Right atrium auricular region (tissue), 2 donors: ENCODE results near the gene NOTCH3. TPM values are rescaled to one million over a fixed set of nuclear protein-coding genes. Genes with fewer than 3 reads are reported as not detected.

Experiments used
- DNase-seq: peaks from one replicate; pipeline ENCODE4 v3.0.0-alpha.2; 2019; ENCODE audit warnings: low spot score
- H3K27ac ChIP-seq, 2 donors: fragments of 200-600 bp; sonication (generic); 1 replicate in 1 of 2; 2 replicates in 1 of 2; pipeline ENCODE4 v1.5.1; 2016 to 2019
- H3K27me3 ChIP-seq, 2 donors: fragments of 200-600 bp; sonication (generic); one replicate each; pipeline versions ENCODE4 v1.5.1 to v1.6.0; 2017 to 2019
- H3K36me3 ChIP-seq: fragments of 200-600 bp; sonication (generic); one replicate; pipeline ENCODE4 v1.5.1; 2016
- H3K4me1 ChIP-seq, 2 donors: fragments of 200-600 bp; sonication (generic); one replicate each; pipeline versions ENCODE4 v1.5.1 to v1.6.0; 2017 to 2019
- H3K4me3 ChIP-seq, 2 donors: fragments of 200-600 bp; sonication (generic); 1 replicate in 1 of 2; 2 replicates in 1 of 2; pipeline ENCODE4 v1.5.1; 2017 to 2019; ENCODE audit warnings: mild to moderate bottlenecking in 1 of 2, moderate library complexity in 1 of 2
- H3K9me3 ChIP-seq, 2 donors: fragments of 200-600 bp; sonication (generic); one replicate each; pipeline ENCODE4 v1.5.1; 2019
- CTCF ChIP-seq, 2 donors: fragments of 200-600 bp; sonication (generic); IDR thresholded peaks; one replicate each; pipeline ENCODE4 v1.5.1; 2019; ENCODE audit warnings: antibody characterized with exemption in 2 of 2
- total RNA-seq, 2 donors: library from RNA; depleted of rRNA; stranded (reverse); fragments of >200 nt; gene quantifications; one replicate each; pipeline ENCODE4 v1.1.0, GENCODE V29; 2016

Gene NOTCH3
- 10 to 100 TPM; 16.8 to 34.2 TPM for total RNA-seq

- TF ChIP-seq CTCF (IDR thresholded peaks at IDR 0.05) = no peak
Observed at GRCh38 chr19:15200553-15201364, at the start of gene NOTCH3. TSS of gene NOTCH3 (minus strand) at chr19:15200995. CDS start at chr19:15200905, 90 bp downstream.

GRCh38 chr19:15250640-15250993, 49.8 kb upstream of the NOTCH3 start:
- no peak for TF ChIP-seq CTCF (IDR thresholded peaks at IDR 0.05)
- Histone ChIP-seq H3K36me3 (peaks cover 54% of the 10 kb centered on the region), H3K27me3 (no peaks in the 10 kb centered on the region), H3K27ac (peak overlapping the region; percentile 85 to 87), H3K9me3 (no peaks in the 10 kb centered on the region), H3K4me1 (peaks cover 4 to 81% of the 10 kb centered on the region in 2 donors), H3K4me3 (no peak overlapping the region)
- DNase-seq = no peak

More at GRCh38 chr19:15200553-15201364, at the start of gene NOTCH3:
- Histone ChIP-seq H3K9me3 (no peaks in the 10 kb centered on the region), H3K27ac (peak within 1 kb of the TSS; percentile 78 to 80), H3K4me1 (peaks cover 0 to 37% of the 10 kb centered on the region in 2 donors), H3K4me3 (peak within 1 kb of the TSS; percentile 46 to 56), H3K27me3 (peaks cover 8 to 25% of the 10 kb centered on the region in 2 donors), H3K36me3 (no peaks in the 10 kb centered on the region)
- DNase-seq = no peak

- Histone ChIP-seq H3K4me3 (no peak overlapping the region), H3K9me3 (no peaks in the 10 kb centered on the region), H3K4me1 (peaks cover 4 to 86% of the 10 kb centered on the region in 2 donors), H3K36me3 (peaks cover 52% of the 10 kb centered on the region), H3K27me3 (no peaks in the 10 kb centered on the region), H3K27ac (peak overlapping the region; percentile 85 to 87)
- TF ChIP-seq CTCF (IDR thresholded peaks at IDR 0.05) = no peak
- peak; percentile 77 for DNase-seq
Observed at GRCh38 chr19:15249972-15250639, 49.3 kb upstream of the NOTCH3 start.

- H3K4me1 ChIP-seq = peaks cover 4 to 91% of the 10 kb centered on the region in 2 donors
Observed at GRCh38 chr19:15249528-15249874, 48.7 kb upstream of the NOTCH3 start.

More at GRCh38 chr19:15249528-15249874, 48.7 kb upstream of the NOTCH3 start:
- no peak for TF ChIP-seq CTCF (IDR thresholded peaks at IDR 0.05)
- DNase-seq = no peak
- no peak overlapping the region for H3K4me3 ChIP-seq
- no peaks in the 10 kb centered on the region for H3K9me3 ChIP-seq
- H3K36me3 ChIP-seq = peaks cover 49% of the 10 kb centered on the region
- H3K27ac ChIP-seq = peak overlapping the region; percentile 85 to 87
- no peaks in the 10 kb centered on the region for H3K27me3 ChIP-seq
